Middle frontal gyrus (tissue), 1 donor: ENCODE data around the gene KATNIP.
"Not testable (repeated sequence)": the region's sequence is repeated elsewhere in the genome, so short reads cannot be mapped to it uniquely, and the experiment has no call there.

Experiments used
- DNase-seq: peaks from one replicate; pipeline ENCODE4 v3.0.0-alpha.2; 2015; ENCODE audit warnings: low spot score; ENCODE audit errors: extremely low spot score

KATNIP gene

GRCh38 chr16:27534256-27534655 is 15.7 kb upstream of the KATNIP start:
- DNase-seq: no peak

- no peak for DNase-seq
These were observed 11.4 kb upstream of the KATNIP start for GRCh38 chr16:27538528-27538927.

DNA sequence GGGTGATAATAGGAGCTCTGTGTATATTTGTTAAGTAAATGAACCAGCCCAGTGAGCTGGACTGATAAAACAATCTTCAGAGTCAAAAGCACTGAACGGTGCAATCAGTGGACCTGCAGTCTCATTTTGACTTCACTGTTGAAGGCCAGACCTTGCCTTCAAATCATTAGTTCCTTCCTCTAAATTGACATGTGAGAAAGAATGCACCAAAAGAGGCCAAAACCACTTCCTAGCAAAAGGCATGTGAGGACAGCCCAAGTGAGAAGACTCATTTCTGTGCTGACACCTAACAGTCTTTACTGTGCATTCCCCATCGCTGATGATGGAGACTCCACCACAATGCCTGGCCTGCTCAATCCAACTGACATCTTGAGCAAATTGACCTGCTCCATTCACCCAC is 10.8 kb upstream of the KATNIP start:
- no peak for DNase-seq

GRCh38 chr16:27539636-27540035 is 10.3 kb upstream of the KATNIP start:
- no peak for DNase-seq

GRCh38 chr16:27543801-27544200 is 6.1 kb upstream of the KATNIP start:
- no peak for DNase-seq

DNA sequence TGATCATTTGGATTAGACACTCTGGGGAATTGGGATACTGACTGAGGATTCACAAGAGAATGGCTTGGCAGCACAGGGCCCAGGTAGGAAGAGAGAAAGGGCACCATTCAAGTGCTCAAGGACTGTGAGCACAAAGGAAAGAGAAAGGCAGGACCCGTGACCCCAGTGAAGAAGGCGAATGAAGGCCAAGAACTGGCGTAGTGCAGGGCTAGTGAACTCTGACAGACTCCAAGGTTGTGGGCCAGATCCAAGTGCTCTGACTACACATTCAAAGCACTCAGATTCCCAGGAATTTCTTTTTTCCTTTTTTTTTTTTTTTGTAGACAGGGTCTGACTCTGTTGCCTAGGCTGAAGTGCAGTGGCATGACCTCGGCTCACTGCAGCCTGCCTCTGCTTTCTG is 5.3 kb upstream of the KATNIP start:
- DNase-seq: no peak

DNA sequence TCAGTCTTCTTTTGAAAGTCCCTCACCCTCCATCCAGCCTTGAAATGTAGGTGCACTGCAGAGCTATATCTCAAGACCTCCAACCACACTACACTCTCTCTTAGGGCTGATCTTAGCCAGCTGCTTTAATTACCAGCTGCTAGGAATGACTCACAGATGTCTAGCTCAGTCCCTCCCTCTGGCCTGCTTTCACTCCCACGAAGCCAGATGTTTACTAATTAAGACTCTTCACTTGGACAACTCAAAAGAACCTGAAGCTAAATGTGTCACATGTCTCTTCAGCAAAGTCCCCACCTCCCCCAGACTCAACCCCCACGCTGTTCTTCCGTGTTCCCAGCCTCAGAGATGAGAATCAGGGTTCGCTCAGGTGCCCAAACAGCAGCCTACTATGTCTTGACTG is 2.8 kb upstream of the KATNIP start:
- DNase-seq: no peak

- DNase-seq: no peak
These were observed 2.1 kb upstream of the KATNIP start for GRCh38 chr16:27547851-27548250.

GRCh38 chr16:27549464-27549745 is 539 bp upstream of the KATNIP start:
- DNase-seq: no peak

DNA sequence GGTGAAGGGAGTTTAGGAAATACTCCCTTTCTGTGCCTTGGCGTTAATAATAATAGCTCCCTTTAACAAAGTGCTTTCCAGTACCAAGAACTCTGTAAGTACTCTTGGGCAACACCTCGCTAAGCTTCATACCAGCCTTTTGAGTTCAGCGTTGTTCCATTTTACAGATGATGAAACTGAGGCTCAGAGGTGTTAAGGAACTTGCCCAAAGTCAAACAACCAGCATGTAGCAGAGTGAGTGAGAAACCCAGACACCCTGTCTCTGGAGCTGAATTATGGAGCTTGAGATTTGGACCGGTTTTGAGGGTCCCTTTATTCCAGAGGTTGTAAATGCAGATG is 607 bp downstream of the KATNIP start:
- no peak for DNase-seq

DNA sequence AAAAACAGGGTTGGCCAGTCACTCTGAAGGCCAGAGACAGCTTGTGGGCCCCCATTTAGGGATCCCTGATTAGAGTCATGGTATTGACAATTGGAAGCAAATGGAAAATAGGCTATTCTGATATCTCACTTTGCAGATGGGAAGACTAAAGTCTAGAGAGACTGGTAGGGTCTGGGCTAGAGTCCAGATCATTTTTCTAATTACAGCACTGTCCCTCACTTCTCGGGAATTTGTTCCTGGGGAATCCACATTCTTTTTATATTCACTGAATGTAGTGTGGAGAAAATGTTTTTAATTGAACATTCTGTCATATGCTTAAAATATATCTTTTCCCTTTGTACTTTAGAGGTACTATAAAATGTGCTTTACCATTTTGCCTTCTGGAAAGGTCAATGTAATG is 1.1 kb downstream of the KATNIP start:
- no peak for DNase-seq

DNA sequence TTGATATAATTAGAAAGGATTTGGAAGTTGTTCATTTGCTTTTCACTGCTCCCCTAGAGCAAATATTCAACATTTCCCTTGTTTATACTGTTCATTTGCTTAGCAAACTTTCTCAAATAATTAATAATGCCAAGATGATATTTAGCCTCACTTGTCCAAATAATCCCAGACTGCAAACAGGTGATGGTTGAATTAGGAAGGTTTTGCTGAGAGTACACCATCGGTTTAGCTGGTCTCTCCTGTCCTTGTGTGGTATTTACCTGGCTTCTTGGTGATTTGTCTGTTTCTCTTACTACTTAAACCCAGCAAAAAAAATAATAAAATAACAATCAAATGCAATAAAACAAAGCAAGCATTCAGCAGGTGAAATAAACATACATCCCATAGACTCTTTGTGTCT is 6.5 kb downstream of the KATNIP start:
- DNase-seq: no peak

GRCh38 chr16:27558434-27558833 is 8.5 kb downstream of the KATNIP start:
- no peak for DNase-seq

DNA sequence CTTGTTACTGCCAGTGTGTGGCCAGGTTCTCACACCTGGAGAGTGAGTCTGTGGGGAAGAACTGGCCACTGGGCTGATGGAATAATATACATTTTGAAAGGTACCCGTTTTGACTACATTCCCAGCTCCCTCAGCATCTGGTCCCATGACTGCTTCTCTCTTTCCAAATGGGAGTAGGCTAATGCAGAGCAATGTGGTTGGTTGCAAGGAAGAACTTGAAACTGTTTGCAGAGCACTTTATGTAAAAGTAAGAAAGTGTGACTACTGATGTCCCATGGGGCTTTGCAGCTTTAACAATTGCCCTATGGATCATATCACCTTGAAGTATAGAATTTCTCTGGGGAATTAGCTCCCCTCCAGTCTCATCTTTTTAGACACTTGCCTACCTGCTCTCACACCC is 9.0 kb downstream of the KATNIP start:
- no peak for DNase-seq

DNA sequence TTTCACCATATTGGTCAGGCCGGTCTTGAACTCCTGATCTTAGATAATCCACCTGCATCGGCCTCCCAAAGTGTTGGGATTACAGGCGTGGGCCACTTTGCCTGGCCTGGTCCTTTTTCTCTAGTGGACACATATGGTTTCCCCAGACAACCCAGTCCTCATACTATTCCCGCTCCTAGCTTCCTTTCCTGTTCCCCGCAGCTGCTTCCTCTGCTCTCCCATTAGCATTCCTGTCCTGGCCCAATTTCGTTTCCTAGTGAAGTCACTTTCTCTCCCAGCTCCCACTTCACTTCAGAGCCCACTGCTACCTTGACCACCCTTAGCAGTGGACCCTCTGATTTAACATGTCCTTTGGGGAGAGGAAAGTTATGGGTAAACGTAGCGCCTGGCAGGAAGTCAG is 11.3 kb downstream of the KATNIP start:
- no peak for DNase-seq

DNA sequence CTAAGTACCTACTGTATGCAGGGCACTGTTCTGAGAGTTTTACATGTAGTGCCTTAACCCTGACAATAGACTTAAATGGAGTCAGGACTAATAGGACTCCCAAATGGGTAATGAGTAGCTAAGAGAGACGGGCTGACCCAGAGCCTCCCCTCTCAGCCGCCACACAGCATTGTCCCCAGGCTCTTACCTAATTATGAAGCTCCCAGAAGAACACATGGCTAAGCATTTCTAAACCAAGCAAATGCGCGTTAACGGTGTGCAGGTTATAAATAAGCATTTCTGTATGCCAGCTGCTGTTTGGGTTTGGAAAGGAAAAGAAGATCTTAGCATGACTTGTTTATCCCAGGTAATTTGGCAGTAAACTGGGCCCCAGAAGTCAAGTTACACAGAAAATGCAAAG is 14.3 kb downstream of the KATNIP start:
- no peak for DNase-seq

- DNase-seq: no peak
These were observed 16.5 kb downstream of the KATNIP start for GRCh38 chr16:27566417-27566816.

- no peak for DNase-seq
These were observed 18.1 kb downstream of the KATNIP start for GRCh38 chr16:27568077-27568476.

- not testable (repeated sequence) for DNase-seq
These were observed 21.0 kb downstream of the KATNIP start for GRCh38 chr16:27570986-27571385.

GRCh38 chr16:27571433-27572326 is 21.7 kb downstream of the KATNIP start:
- DNase-seq: no peak

GRCh38 chr16:27572711-27573110 is 22.8 kb downstream of the KATNIP start:
- DNase-seq: no peak

GRCh38 chr16:27576729-27577128 is 26.8 kb downstream of the KATNIP start:
- no peak for DNase-seq

- no peak for DNase-seq
These were observed 29.4 kb downstream of the KATNIP start for GRCh38 chr16:27579087-27579980.
